Memory B cell (primary cell): ENCODE measurements around the gene ORC4.

Experiments
- ATAC-seq: fragments of 150-1000 bp; cut with Tn5 transposase; 2 replicates; pipeline ENCODE4 v1.10.0; 2021; ENCODE audit warnings: low read depth, mild to moderate bottlenecking, moderate library complexity
- DNase-seq, 2 donors: peaks; one replicate each; pipeline ENCODE4 v3.0.0; 2022; ENCODE audit warnings: low spot score in 2 of 2
- H3K27ac Mint-ChIP-seq: one replicate; pipeline ENCODE4 v1.8.0; 2022; ENCODE audit warnings: mild to moderate bottlenecking, moderate library complexity, mixed read lengths
- H3K27me3 Mint-ChIP-seq: one replicate; pipeline ENCODE4 v1.8.0; 2022; ENCODE audit warnings: mixed read lengths
- H3K36me3 Mint-ChIP-seq: one replicate; pipeline ENCODE4 v1.8.0; 2022; ENCODE audit warnings: mild to moderate bottlenecking, mixed read lengths
- H3K4me1 Mint-ChIP-seq: one replicate; pipeline ENCODE4 v1.8.0; 2022; ENCODE audit warnings: mixed read lengths
- H3K4me3 Mint-ChIP-seq: one replicate; pipeline ENCODE4 v1.8.0; 2022; ENCODE audit warnings: mild to moderate bottlenecking, moderate library complexity, mixed read lengths
- H3K9me3 Mint-ChIP-seq: one replicate; pipeline ENCODE4 v1.8.0; 2022; ENCODE audit warnings: mixed read lengths

The ORC4 gene

GRCh38 chr2:148020111-148021058 lies at the start of gene ORC4:
TSS of gene ORC4 (minus strand) at chr2:148020737. CDS start at chr2:147975958, 44,779 bp downstream.
- H3K27ac Mint-ChIP-seq: peak within 1 kb of the TSS; percentile 93
- ATAC-seq: peak; percentile 81
- H3K4me3 Mint-ChIP-seq: peak within 1 kb of the TSS; percentile 98
- H3K36me3 Mint-ChIP-seq: peaks cover 10% of the 10 kb centered on the region
- peaks cover 41% of the 10 kb centered on the region for H3K4me1 Mint-ChIP-seq
- no peaks in the 10 kb centered on the region for H3K27me3 Mint-ChIP-seq
- H3K9me3 Mint-ChIP-seq: no peaks in the 10 kb centered on the region
- peak; percentile 76 to 92 for DNase-seq

- no peak overlapping the region for H3K4me3 Mint-ChIP-seq
- no peak for ATAC-seq
- H3K27ac Mint-ChIP-seq: no peak overlapping the region
- H3K27me3 Mint-ChIP-seq: no peaks in the 10 kb centered on the region
- peaks cover 7% of the 10 kb centered on the region for H3K36me3 Mint-ChIP-seq
- H3K4me1 Mint-ChIP-seq: peaks cover 6% of the 10 kb centered on the region
- H3K9me3 Mint-ChIP-seq: no peaks in the 10 kb centered on the region
- DNase-seq: no peak
Measured at GRCh38 chr2:148067801-148068200, 47.3 kb upstream of the ORC4 start.

- H3K27me3 Mint-ChIP-seq: no peaks in the 10 kb centered on the region
- peaks cover 5% of the 10 kb centered on the region for H3K36me3 Mint-ChIP-seq
- ATAC-seq: no peak
- DNase-seq: no peak
- H3K27ac Mint-ChIP-seq: no peak overlapping the region
- H3K9me3 Mint-ChIP-seq: no peaks in the 10 kb centered on the region
- peaks cover 6% of the 10 kb centered on the region for H3K4me1 Mint-ChIP-seq
- no peak overlapping the region for H3K4me3 Mint-ChIP-seq
Measured at GRCh38 chr2:148065936-148066335, 45.4 kb upstream of the ORC4 start.

- Mint-ChIP-seq H3K4me1 (peaks cover 3% of the 10 kb centered on the region), H3K27me3 (no peaks in the 10 kb centered on the region), H3K36me3 (peaks cover 5% of the 10 kb centered on the region), H3K27ac (no peak overlapping the region), H3K4me3 (no peak overlapping the region), H3K9me3 (no peaks in the 10 kb centered on the region)
- DNase-seq (no peak), ATAC-seq (no peak)
Measured at GRCh38 chr2:148063633-148064032, 43.1 kb upstream of the ORC4 start.

- no peak for DNase-seq
- no peak overlapping the region for H3K27ac Mint-ChIP-seq
- H3K9me3 Mint-ChIP-seq: no peaks in the 10 kb centered on the region
- ATAC-seq: no peak
- no peaks in the 10 kb centered on the region for H3K27me3 Mint-ChIP-seq
- peaks cover 7% of the 10 kb centered on the region for H3K36me3 Mint-ChIP-seq
- H3K4me1 Mint-ChIP-seq: peaks cover 2% of the 10 kb centered on the region
- no peak overlapping the region for H3K4me3 Mint-ChIP-seq
Measured at GRCh38 chr2:148058641-148059040, 38.1 kb upstream of the ORC4 start.

- H3K4me1 Mint-ChIP-seq: peaks cover 25% of the 10 kb centered on the region
- DNase-seq (no peak), ATAC-seq (no peak)
- peaks cover 10% of the 10 kb centered on the region for H3K36me3 Mint-ChIP-seq
- no peaks in the 10 kb centered on the region for H3K27me3 Mint-ChIP-seq
- H3K4me3 Mint-ChIP-seq: no peak overlapping the region
- peaks cover 2% of the 10 kb centered on the region for H3K9me3 Mint-ChIP-seq
- H3K27ac Mint-ChIP-seq: no peak overlapping the region
Measured at GRCh38 chr2:148052687-148053086, 32.1 kb upstream of the ORC4 start.

- peaks cover 37% of the 10 kb centered on the region for H3K4me1 Mint-ChIP-seq
- ATAC-seq (no peak), DNase-seq (no peak)
- no peak overlapping the region for H3K4me3 Mint-ChIP-seq
- H3K36me3 Mint-ChIP-seq: peaks cover 6% of the 10 kb centered on the region
- H3K27me3 Mint-ChIP-seq: no peaks in the 10 kb centered on the region
- H3K27ac Mint-ChIP-seq: no peak overlapping the region
- peaks cover 2% of the 10 kb centered on the region for H3K9me3 Mint-ChIP-seq
Measured at GRCh38 chr2:148049284-148049683, 28.7 kb upstream of the ORC4 start.

GRCh38 chr2:148048475-148049221 lies 28.1 kb upstream of the ORC4 start:
- ATAC-seq (peak; percentile 62), DNase-seq (no peak)
- H3K36me3 Mint-ChIP-seq: peaks cover 5% of the 10 kb centered on the region
- no peaks in the 10 kb centered on the region for H3K27me3 Mint-ChIP-seq
- H3K27ac Mint-ChIP-seq: peak overlapping the region; percentile 58
- H3K9me3 Mint-ChIP-seq: peaks cover 2% of the 10 kb centered on the region
- peak overlapping the region; percentile 56 for H3K4me3 Mint-ChIP-seq
- H3K4me1 Mint-ChIP-seq: peaks cover 37% of the 10 kb centered on the region

GRCh38 chr2:148046802-148047201 lies 26.3 kb upstream of the ORC4 start:
- ATAC-seq: no peak
- Mint-ChIP-seq H3K4me3 (no peak overlapping the region), H3K4me1 (peaks cover 37% of the 10 kb centered on the region), H3K36me3 (peaks cover 2% of the 10 kb centered on the region), H3K27me3 (no peaks in the 10 kb centered on the region), H3K9me3 (no peaks in the 10 kb centered on the region), H3K27ac (no peak overlapping the region)
- no peak for DNase-seq

- no peak for ATAC-seq
- no peaks in the 10 kb centered on the region for H3K9me3 Mint-ChIP-seq
- H3K4me1 Mint-ChIP-seq: peaks cover 27% of the 10 kb centered on the region
- H3K27me3 Mint-ChIP-seq: no peaks in the 10 kb centered on the region
- no peak overlapping the region for H3K27ac Mint-ChIP-seq
- DNase-seq: no peak
- peaks cover 3% of the 10 kb centered on the region for H3K36me3 Mint-ChIP-seq
- H3K4me3 Mint-ChIP-seq: no peak overlapping the region
Measured at GRCh38 chr2:148044322-148044721, 23.8 kb upstream of the ORC4 start.

GRCh38 chr2:148042219-148042618 lies 21.7 kb upstream of the ORC4 start:
- Mint-ChIP-seq H3K27ac (no peak overlapping the region), H3K4me3 (no peak overlapping the region), H3K4me1 (peaks cover 12% of the 10 kb centered on the region), H3K9me3 (no peaks in the 10 kb centered on the region), H3K36me3 (peaks cover 3% of the 10 kb centered on the region), H3K27me3 (no peaks in the 10 kb centered on the region)
- DNase-seq: no peak
- ATAC-seq: peak; percentile 61

GRCh38 chr2:148039783-148040182 lies 19.2 kb upstream of the ORC4 start:
- no peaks in the 10 kb centered on the region for H3K27me3 Mint-ChIP-seq
- no peak overlapping the region for H3K4me3 Mint-ChIP-seq
- DNase-seq (no peak), ATAC-seq (no peak)
- H3K9me3 Mint-ChIP-seq: no peaks in the 10 kb centered on the region
- H3K27ac Mint-ChIP-seq: no peak overlapping the region
- H3K36me3 Mint-ChIP-seq: peaks cover 3% of the 10 kb centered on the region
- peaks cover 3% of the 10 kb centered on the region for H3K4me1 Mint-ChIP-seq

- no peaks in the 10 kb centered on the region for H3K27me3 Mint-ChIP-seq
- no peak for DNase-seq
- H3K27ac Mint-ChIP-seq: no peak overlapping the region
- H3K9me3 Mint-ChIP-seq: no peaks in the 10 kb centered on the region
- no peak for ATAC-seq
- H3K4me1 Mint-ChIP-seq: no peaks in the 10 kb centered on the region
- no peak overlapping the region for H3K4me3 Mint-ChIP-seq
- H3K36me3 Mint-ChIP-seq: peaks cover 2% of the 10 kb centered on the region
Measured at GRCh38 chr2:148032215-148032614, 11.7 kb upstream of the ORC4 start.

- no peaks in the 10 kb centered on the region for H3K9me3 Mint-ChIP-seq
- ATAC-seq: no peak
- peaks cover 2% of the 10 kb centered on the region for H3K36me3 Mint-ChIP-seq
- no peaks in the 10 kb centered on the region for H3K27me3 Mint-ChIP-seq
- no peaks in the 10 kb centered on the region for H3K4me1 Mint-ChIP-seq
- H3K4me3 Mint-ChIP-seq: no peak overlapping the region
- DNase-seq: no peak
- H3K27ac Mint-ChIP-seq: no peak overlapping the region
Measured at GRCh38 chr2:148031152-148031551, 10.6 kb upstream of the ORC4 start.
